Adipocyte (in vitro differentiated cells): ENCODE measurements around the gene ARL6IP6.

ENCODE experiments used
- DNase-seq: peaks from one replicate; pipeline ENCODE4 v3.0.0-alpha.2; 2015; ENCODE audit warnings: low read depth
- H3K27me3 ChIP-seq: replicated peaks from 2 replicates; pipeline ENCODE4 v1.7.0; 2013; ENCODE audit warnings: mild to moderate bottlenecking, low read length, moderate library complexity; ENCODE audit not compliant: control insufficient read depth, insufficient read depth
- H3K36me3 ChIP-seq: 2 replicates; pipeline ENCODE4 v1.7.0; 2013; ENCODE audit warnings: low read length, mild to moderate bottlenecking, moderate library complexity; ENCODE audit not compliant: control insufficient read depth, insufficient read depth, severe bottlenecking
- H3K4me1 ChIP-seq: 2 replicates; pipeline ENCODE4 v1.7.0; 2013; ENCODE audit warnings: mild to moderate bottlenecking, low read length, moderate library complexity; ENCODE audit not compliant: control insufficient read depth, insufficient read depth
- H3K4me3 ChIP-seq: 2 replicates; pipeline ENCODE4 v1.7.0; 2013; ENCODE audit warnings: mild to moderate bottlenecking, low read length, moderate library complexity
- H3K9ac ChIP-seq: 2 replicates; pipeline ENCODE4 v1.7.0; 2013; ENCODE audit warnings: mild to moderate bottlenecking, low read length, moderate library complexity
- H3K9me3 ChIP-seq: 2 replicates; pipeline ENCODE4 v1.7.0; 2013; ENCODE audit warnings: mild to moderate bottlenecking, low read length, moderate library complexity; ENCODE audit not compliant: control insufficient read depth

Gene ARL6IP6

GRCh38 chr2:152718076-152718908, at the start of gene ARL6IP6:
ARL6IP6 (plus strand) TSS chr2:152718620; CDS start chr2:152718625, 5 bp downstream.
- no peaks in the 10 kb centered on the region for H3K27me3 ChIP-seq
- peak; percentile 98 for DNase-seq
- no peaks in the 10 kb centered on the region for H3K9me3 ChIP-seq
- H3K9ac ChIP-seq, result peak within 1 kb of the TSS; percentile 97
- peak within 1 kb of the TSS; percentile 99 for H3K4me3 ChIP-seq
- peaks cover 24% of the 10 kb centered on the region for H3K4me1 ChIP-seq
- H3K36me3 ChIP-seq, result peaks cover 19% of the 10 kb centered on the region

GRCh38 chr2:152674334-152674733, 44.1 kb upstream of the ARL6IP6 start:
- H3K9ac ChIP-seq, result no peak overlapping the region
- no peak for DNase-seq
- H3K4me3 ChIP-seq, result no peak overlapping the region
- no peaks in the 10 kb centered on the region for H3K4me1 ChIP-seq
- H3K36me3 ChIP-seq, result peaks cover 97% of the 10 kb centered on the region
- no peaks in the 10 kb centered on the region for H3K27me3 ChIP-seq
- no peaks in the 10 kb centered on the region for H3K9me3 ChIP-seq

- DNase-seq, result no peak
- Histone ChIP-seq H3K9ac (no peak overlapping the region), H3K4me1 (no peaks in the 10 kb centered on the region), H3K36me3 (peaks cover 96% of the 10 kb centered on the region), H3K27me3 (no peaks in the 10 kb centered on the region), H3K4me3 (no peak overlapping the region), H3K9me3 (no peaks in the 10 kb centered on the region)
Observed at GRCh38 chr2:152676461-152676860, 42.0 kb upstream of the ARL6IP6 start.

GRCh38 chr2:152678808-152679207, 39.6 kb upstream of the ARL6IP6 start:
- no peak overlapping the region for H3K9ac ChIP-seq

GRCh38 chr2:152682663-152683062, 35.8 kb upstream of the ARL6IP6 start:
- Histone ChIP-seq H3K9me3 (no peaks in the 10 kb centered on the region), H3K4me3 (no peak overlapping the region)

More at GRCh38 chr2:152678808-152679207, 39.6 kb upstream of the ARL6IP6 start:
- no peak for DNase-seq
- no peaks in the 10 kb centered on the region for H3K9me3 ChIP-seq
- H3K36me3 ChIP-seq, result peaks cover 83% of the 10 kb centered on the region
- no peak overlapping the region for H3K4me3 ChIP-seq
- H3K27me3 ChIP-seq, result no peaks in the 10 kb centered on the region
- H3K4me1 ChIP-seq, result no peaks in the 10 kb centered on the region

GRCh38 chr2:152683400-152683799, 35.0 kb upstream of the ARL6IP6 start:
- Histone ChIP-seq H3K9me3 (no peaks in the 10 kb centered on the region), H3K36me3 (peaks cover 46% of the 10 kb centered on the region), H3K27me3 (no peaks in the 10 kb centered on the region), H3K4me3 (no peak overlapping the region), H3K4me1 (peaks cover 3% of the 10 kb centered on the region), H3K9ac (no peak overlapping the region)
- DNase-seq, result no peak

More at GRCh38 chr2:152682663-152683062, 35.8 kb upstream of the ARL6IP6 start:
- no peak overlapping the region for H3K9ac ChIP-seq
- H3K36me3 ChIP-seq, result peaks cover 53% of the 10 kb centered on the region
- peaks cover 3% of the 10 kb centered on the region for H3K4me1 ChIP-seq
- no peaks in the 10 kb centered on the region for H3K27me3 ChIP-seq
- DNase-seq, result no peak

GRCh38 chr2:152686321-152686720, 32.1 kb upstream of the ARL6IP6 start:
- peak; percentile 1 for DNase-seq
- Histone ChIP-seq H3K27me3 (no peaks in the 10 kb centered on the region), H3K36me3 (peaks cover 34% of the 10 kb centered on the region), H3K9ac (no peak overlapping the region), H3K4me3 (no peak overlapping the region), H3K9me3 (no peaks in the 10 kb centered on the region), H3K4me1 (peaks cover 3% of the 10 kb centered on the region)

GRCh38 chr2:152693033-152693432, 25.4 kb upstream of the ARL6IP6 start:
- no peak for DNase-seq
- H3K36me3 ChIP-seq, result peaks cover 39% of the 10 kb centered on the region
- H3K4me1 ChIP-seq, result peaks cover 16% of the 10 kb centered on the region
- no peaks in the 10 kb centered on the region for H3K27me3 ChIP-seq
- no peak overlapping the region for H3K4me3 ChIP-seq
- H3K9ac ChIP-seq, result no peak overlapping the region
- H3K9me3 ChIP-seq, result no peaks in the 10 kb centered on the region

GRCh38 chr2:152694161-152694661, 24.2 kb upstream of the ARL6IP6 start:
- H3K27me3 ChIP-seq, result no peaks in the 10 kb centered on the region
- peak overlapping the region; percentile 76 for H3K9ac ChIP-seq
- H3K9me3 ChIP-seq, result no peaks in the 10 kb centered on the region
- H3K36me3 ChIP-seq, result peaks cover 32% of the 10 kb centered on the region
- H3K4me1 ChIP-seq, result peaks cover 16% of the 10 kb centered on the region
- peak overlapping the region; percentile 77 for H3K4me3 ChIP-seq
- DNase-seq, result peak; percentile 75

- no peak for DNase-seq
- Histone ChIP-seq H3K9ac (no peak overlapping the region), H3K36me3 (peaks cover 29% of the 10 kb centered on the region), H3K4me3 (no peak overlapping the region), H3K4me1 (peaks cover 16% of the 10 kb centered on the region), H3K27me3 (no peaks in the 10 kb centered on the region), H3K9me3 (no peaks in the 10 kb centered on the region)
Observed at GRCh38 chr2:152695763-152696162, 22.7 kb upstream of the ARL6IP6 start.

GRCh38 chr2:152696476-152696875, 21.9 kb upstream of the ARL6IP6 start:
- Histone ChIP-seq H3K27me3 (no peaks in the 10 kb centered on the region), H3K9ac (no peak overlapping the region), H3K36me3 (peaks cover 30% of the 10 kb centered on the region), H3K4me1 (peaks cover 16% of the 10 kb centered on the region), H3K4me3 (no peak overlapping the region), H3K9me3 (peaks cover 5% of the 10 kb centered on the region)
- DNase-seq, result peak; percentile 48
